Measurements from ENCODE around the gene GPX3. TPM values are rescaled to one million over a fixed set of nuclear protein-coding genes. Genes with fewer than 3 reads are reported as not detected.

The GPX3 gene
- total and polyA plus RNA-seq, 10 of the 15 experiments (the other 5 are each of a cell fraction or from before 2014, with no cell fraction given), result 0.04 to 1.0 (median 0.15) TPM; not detected in 3

DNA sequence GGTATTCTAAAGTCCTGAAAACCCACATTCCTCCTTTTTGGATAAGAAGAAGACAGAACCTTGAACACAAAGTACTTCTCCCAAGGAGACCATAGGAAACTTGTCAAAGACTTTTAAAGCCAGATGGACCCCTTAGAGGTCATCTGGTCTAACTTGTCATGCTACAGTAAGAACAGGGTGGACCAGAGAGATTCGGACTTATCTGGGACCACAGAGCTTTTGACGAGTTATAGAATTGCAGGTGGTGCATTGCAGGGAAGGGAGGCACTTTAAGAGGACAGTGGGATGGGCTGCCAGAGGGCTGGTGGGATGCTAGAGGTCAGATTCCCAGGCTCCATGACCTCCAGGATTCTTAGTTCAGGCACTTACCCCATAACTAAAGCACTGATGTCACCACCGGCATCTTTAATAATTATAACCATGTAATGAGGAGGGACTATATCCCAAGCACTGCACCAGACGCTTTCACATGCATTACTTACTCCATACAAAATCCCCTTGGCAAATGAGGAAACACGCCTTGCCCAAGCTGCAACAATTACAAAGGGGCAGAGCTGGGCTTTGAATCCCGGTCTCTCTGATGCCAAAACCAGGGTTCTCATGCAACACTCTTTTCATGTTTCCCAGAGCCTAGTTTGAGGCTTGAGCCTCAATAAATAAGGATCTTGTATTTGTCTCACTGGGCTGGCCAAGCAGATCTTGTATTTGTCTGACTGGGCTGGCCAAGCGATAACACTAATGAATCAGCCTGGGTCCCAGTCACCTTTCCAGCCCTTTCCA, 12.8 kb upstream of the GPX3 start (continued):
- TF ChIP-seq RELA (IDR thresholded peaks at IDR 0.05; ENCODE audit: borderline replicate concordance, partially characterized antibody) (no peak), MXI1 (IDR thresholded peaks at IDR 0.05; ENCODE audit: low read depth, low read length) (no peak)
- TF ChIP-seq, protein P1, sequence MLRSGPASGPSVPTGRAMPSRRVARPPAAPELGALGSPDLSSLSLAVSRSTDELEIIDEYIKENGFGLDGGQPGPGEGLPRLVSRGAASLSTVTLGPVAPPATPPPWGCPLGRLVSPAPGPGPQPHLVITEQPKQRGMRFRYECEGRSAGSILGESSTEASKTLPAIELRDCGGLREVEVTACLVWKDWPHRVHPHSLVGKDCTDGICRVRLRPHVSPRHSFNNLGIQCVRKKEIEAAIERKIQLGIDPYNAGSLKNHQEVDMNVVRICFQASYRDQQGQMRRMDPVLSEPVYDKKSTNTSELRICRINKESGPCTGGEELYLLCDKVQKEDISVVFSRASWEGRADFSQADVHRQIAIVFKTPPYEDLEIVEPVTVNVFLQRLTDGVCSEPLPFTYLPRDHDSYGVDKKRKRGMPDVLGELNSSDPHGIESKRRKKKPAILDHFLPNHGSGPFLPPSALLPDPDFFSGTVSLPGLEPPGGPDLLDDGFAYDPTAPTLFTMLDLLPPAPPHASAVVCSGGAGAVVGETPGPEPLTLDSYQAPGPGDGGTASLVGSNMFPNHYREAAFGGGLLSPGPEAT (IDR thresholded peaks at IDR 0.05; ENCODE audit: low read depth), result no peak

DNA sequence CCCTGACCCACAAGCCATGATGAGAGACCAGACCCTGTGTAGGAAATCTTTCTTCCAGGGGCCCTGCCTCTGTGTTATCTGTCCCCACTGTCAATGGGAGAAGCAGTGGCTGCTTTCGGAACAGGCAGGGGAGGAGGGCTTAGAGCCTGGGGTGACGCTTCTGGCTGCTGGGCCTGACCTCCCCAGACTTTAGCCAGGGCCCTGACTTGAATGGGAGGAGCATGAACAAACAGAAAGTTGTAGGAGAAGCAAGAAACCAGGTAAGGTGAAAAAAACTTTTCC, 12.2 kb upstream of the GPX3 start:
- Histone ChIP-seq H3K9ac (ENCODE audit: control insufficient read depth, insufficient read depth, low read length) (no peak overlapping the region), H3K4me2 (ENCODE audit: control insufficient read depth, insufficient read depth) (no peak overlapping the region), H3K27me3 (replicated peaks in 1 of 2; ENCODE audit: control insufficient read depth in 2 of 2, insufficient read depth in 2 of 2, low read length in 1 of 2) (no peaks in the 10 kb centered on the region), H4K20me1 (ENCODE audit: control insufficient read depth, insufficient read depth) (no peaks in the 10 kb centered on the region), H3K36me3 (ENCODE audit: control insufficient read depth in 2 of 2, insufficient read depth in 2 of 2, low read length in 1 of 2) (no peaks in the 10 kb centered on the region), H3K79me2 (ENCODE audit: control insufficient read depth, insufficient read depth, low read length) (no peaks in the 10 kb centered on the region), H2AFZ (ENCODE audit: control insufficient read depth, low read depth, low read length) (no peak overlapping the region), H3K9me3 (replicated peaks; ENCODE audit: control insufficient read depth, insufficient read depth, low read length) (no peaks in the 10 kb centered on the region), H3K4me3 (no peak overlapping the region), H3K4me1 (ENCODE audit: control insufficient read depth, insufficient read depth, low read length) (no peaks in the 10 kb centered on the region), H3K27ac (ENCODE audit: control insufficient read depth, insufficient read depth) (no peak overlapping the region)
- ChIA-PET POLR2A (no interaction called here), CTCF (no interaction called here), SMC1A (ENCODE audit: uncharacterized antibody, unreplicated experiment) (no interaction called here), RAD21 (ENCODE audit: unreplicated experiment) (no interaction called here)
- DNase-seq (ENCODE audit: low read depth, low spot score) (no peak), ATAC-seq (no peak), FAIRE-seq (no peak)
- WGBS (ENCODE audit: insufficient coverage, insufficient replicate concordance, low lambda C conversion rate, missing lambda C conversion rate), result 60% methylated on average over 2 of the region's 2 CpGs
- intact Hi-C loops (cut with micrococcal nuclease; ENCODE audit: unreplicated experiment), result loop anchor here (10.0 kb wide), 1 partner anchor 307 kb away; no protein-coding TSS in a partner anchor
- TF ChIP-seq, protein P2, sequence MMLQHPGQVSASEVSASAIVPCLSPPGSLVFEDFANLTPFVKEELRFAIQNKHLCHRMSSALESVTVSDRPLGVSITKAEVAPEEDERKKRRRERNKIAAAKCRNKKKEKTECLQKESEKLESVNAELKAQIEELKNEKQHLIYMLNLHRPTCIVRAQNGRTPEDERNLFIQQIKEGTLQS (IDR thresholded peaks at IDR 0.05; ENCODE audit: borderline replicate concordance, extremely low read depth, low read depth, low read length), result no peak
- no peak for TF ChIP-seq POU2F2 (IDR thresholded peaks at IDR 0.05; ENCODE audit: borderline replicate concordance, low read depth, low read length)
- in situ Hi-C loops (cut with MboI), result no loop called here
- BruUV-seq (replicated peaks), result no TSS peak
